ENCODE data around the gene CDK14.

The CDK14 gene

GRCh38 chr7:91051966-91052365, 455.8 kb downstream of the CDK14 start:
- DNase-seq (ENCODE audit: low spot score) = no peak

GRCh38 chr7:91054374-91054773, 458.3 kb downstream of the CDK14 start:
- DNase-seq (ENCODE audit: low spot score) = no peak

- DNase-seq (ENCODE audit: low spot score) = no peak
Measured at GRCh38 chr7:91055219-91055618, 459.1 kb downstream of the CDK14 start.

GRCh38 chr7:91062713-91063112, 466.6 kb downstream of the CDK14 start:
- no peak for DNase-seq (ENCODE audit: low spot score)

GRCh38 chr7:91064052-91064451, 467.9 kb downstream of the CDK14 start:
- no peak for DNase-seq (ENCODE audit: low spot score)

GRCh38 chr7:91064938-91065337, 468.8 kb downstream of the CDK14 start:
- DNase-seq (ENCODE audit: low spot score) = peak; percentile 30

- DNase-seq (ENCODE audit: low spot score) = no peak
Measured at GRCh38 chr7:91066627-91067026, 470.5 kb downstream of the CDK14 start.

- no peak for DNase-seq (ENCODE audit: low spot score)
Measured at GRCh38 chr7:91067242-91067641, 471.1 kb downstream of the CDK14 start.

- DNase-seq (ENCODE audit: low spot score) = no peak
Measured at GRCh38 chr7:91068136-91068795, 472.1 kb downstream of the CDK14 start.

- no peak for DNase-seq (ENCODE audit: low spot score)
Measured at GRCh38 chr7:91069146-91069545, 473.0 kb downstream of the CDK14 start.

GRCh38 chr7:91079487-91079886, 483.4 kb downstream of the CDK14 start:
- peak; percentile 61 for DNase-seq (ENCODE audit: low spot score)

- DNase-seq (ENCODE audit: low spot score) = no peak
Measured at GRCh38 chr7:91080351-91080750, 484.2 kb downstream of the CDK14 start.

GRCh38 chr7:91082038-91082437, 485.9 kb downstream of the CDK14 start:
- DNase-seq (ENCODE audit: low spot score) = peak; percentile 53

GRCh38 chr7:91082852-91083495, 486.9 kb downstream of the CDK14 start:
- peak; percentile 22 for DNase-seq (ENCODE audit: low spot score)

GRCh38 chr7:91083855-91084644, 487.9 kb downstream of the CDK14 start:
- no peak for DNase-seq (ENCODE audit: low spot score)

GRCh38 chr7:91085175-91085574, 489.1 kb downstream of the CDK14 start:
- no peak for DNase-seq (ENCODE audit: low spot score)

GRCh38 chr7:91086200-91086599, 490.1 kb downstream of the CDK14 start:
- DNase-seq (ENCODE audit: low spot score) = no peak

GRCh38 chr7:91088156-91088555, 492.0 kb downstream of the CDK14 start:
- no peak for DNase-seq (ENCODE audit: low spot score)

GRCh38 chr7:91088691-91089090, 492.6 kb downstream of the CDK14 start:
- no peak for DNase-seq (ENCODE audit: low spot score)

- peak; percentile 31 for DNase-seq (ENCODE audit: low spot score)
Measured at GRCh38 chr7:91089382-91089963, 493.4 kb downstream of the CDK14 start.

GRCh38 chr7:91090684-91091083, 494.6 kb downstream of the CDK14 start:
- DNase-seq (ENCODE audit: low spot score) = no peak

GRCh38 chr7:91091631-91092030, 495.5 kb downstream of the CDK14 start:
- DNase-seq (ENCODE audit: low spot score) = no peak

GRCh38 chr7:91093181-91093580, 497.1 kb downstream of the CDK14 start:
- DNase-seq (ENCODE audit: low spot score) = no peak

All from GM03348 (cell line).